SK-N-SH (cell line): ENCODE data around the gene SMIM10L2A.

Source experiments
- EP300 ChIP-seq, 2 experiments: IDR thresholded peaks; 2 replicates each; pipeline versions ENCODE4 v1.4.0 to v1.6.1; 2012; ENCODE audit warnings: borderline replicate concordance in 1 of 2, low read depth in 1 of 2, low read length in 1 of 2
- FOXM1 ChIP-seq: IDR thresholded peaks from 2 replicates; pipeline ENCODE4 v1.4.0; 2012; ENCODE audit warnings: low read depth, mild to moderate bottlenecking
- MXI1 ChIP-seq: IDR thresholded peaks from 2 replicates; pipeline ENCODE4 v1.6.1; 2012; ENCODE audit warnings: mild to moderate bottlenecking, low read depth, low read length, improper control_type of control experiment
- POLR2AphosphoS5 ChIP-seq: IDR thresholded peaks from 2 replicates; pipeline ENCODE4 v1.6.1; 2012; ENCODE audit warnings: low read depth, low read length
- SIN3A ChIP-seq: IDR thresholded peaks from 2 replicates; pipeline ENCODE4 v1.6.1; 2012; ENCODE audit warnings: low read depth, mild to moderate bottlenecking, low read length, moderate library complexity, borderline replicate concordance
- YY1 ChIP-seq: IDR thresholded peaks from 2 replicates; pipeline ENCODE4 v1.4.0; 2012; ENCODE audit warnings: low read depth, mild to moderate bottlenecking
- TF ChIP-seq, protein P1 (sequence below): fragments of 200-600 bp; sonication (generic); IDR thresholded peaks from 2 replicates; pipeline ENCODE4 v1.6.1; 2017; ENCODE audit warnings: antibody characterized with exemption, mild to moderate bottlenecking, moderate library complexity

DNA sequence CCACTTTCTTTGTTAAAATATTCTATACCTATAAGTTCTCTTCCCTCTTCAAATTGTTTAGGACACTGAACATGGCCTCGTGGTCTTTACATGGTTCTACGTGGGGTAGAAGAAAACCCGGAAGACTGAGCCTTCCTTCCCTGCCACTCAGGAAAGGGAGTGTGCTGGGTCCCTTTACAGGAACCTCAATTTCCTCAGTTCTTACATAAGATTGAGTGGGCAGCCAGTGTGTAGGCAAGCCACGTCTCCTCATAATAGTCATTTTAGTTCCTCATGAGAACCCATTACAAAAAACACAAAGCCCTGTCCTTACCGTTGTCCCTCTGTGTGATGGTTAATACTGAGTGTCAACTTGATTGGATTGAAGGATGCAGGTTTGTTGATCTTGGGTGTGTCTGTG, 28.7 kb upstream of the SMIM10L2A start:
- no peak for TF ChIP-seq SIN3A
- TF ChIP-seq, protein P1, sequence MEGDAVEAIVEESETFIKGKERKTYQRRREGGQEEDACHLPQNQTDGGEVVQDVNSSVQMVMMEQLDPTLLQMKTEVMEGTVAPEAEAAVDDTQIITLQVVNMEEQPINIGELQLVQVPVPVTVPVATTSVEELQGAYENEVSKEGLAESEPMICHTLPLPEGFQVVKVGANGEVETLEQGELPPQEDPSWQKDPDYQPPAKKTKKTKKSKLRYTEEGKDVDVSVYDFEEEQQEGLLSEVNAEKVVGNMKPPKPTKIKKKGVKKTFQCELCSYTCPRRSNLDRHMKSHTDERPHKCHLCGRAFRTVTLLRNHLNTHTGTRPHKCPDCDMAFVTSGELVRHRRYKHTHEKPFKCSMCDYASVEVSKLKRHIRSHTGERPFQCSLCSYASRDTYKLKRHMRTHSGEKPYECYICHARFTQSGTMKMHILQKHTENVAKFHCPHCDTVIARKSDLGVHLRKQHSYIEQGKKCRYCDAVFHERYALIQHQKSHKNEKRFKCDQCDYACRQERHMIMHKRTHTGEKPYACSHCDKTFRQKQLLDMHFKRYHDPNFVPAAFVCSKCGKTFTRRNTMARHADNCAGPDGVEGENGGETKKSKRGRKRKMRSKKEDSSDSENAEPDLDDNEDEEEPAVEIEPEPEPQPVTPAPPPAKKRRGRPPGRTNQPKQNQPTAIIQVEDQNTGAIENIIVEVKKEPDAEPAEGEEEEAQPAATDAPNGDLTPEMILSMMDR, result no peak
- no peak for TF ChIP-seq YY1
- TF ChIP-seq MXI1, result no peak
- no peak for TF ChIP-seq POLR2AphosphoS5
- TF ChIP-seq EP300 (IDR thresholded peaks at IDR 0.05; ENCODE audit: borderline replicate concordance in 1 of 2, low read depth in 1 of 2, low read length in 1 of 2), result no peak
- no peak for TF ChIP-seq FOXM1
